ENCODE data around the gene SHC4. TPM values are rescaled to one million over a fixed set of nuclear protein-coding genes. Genes with fewer than 3 reads are reported as not detected.

The SHC4 gene
- total and polyA plus RNA-seq, 2 of the 8 experiments (the other 6 are each of a cell fraction or from before 2014, with no cell fraction given) = 0.15 to 0.30 TPM

DNA sequence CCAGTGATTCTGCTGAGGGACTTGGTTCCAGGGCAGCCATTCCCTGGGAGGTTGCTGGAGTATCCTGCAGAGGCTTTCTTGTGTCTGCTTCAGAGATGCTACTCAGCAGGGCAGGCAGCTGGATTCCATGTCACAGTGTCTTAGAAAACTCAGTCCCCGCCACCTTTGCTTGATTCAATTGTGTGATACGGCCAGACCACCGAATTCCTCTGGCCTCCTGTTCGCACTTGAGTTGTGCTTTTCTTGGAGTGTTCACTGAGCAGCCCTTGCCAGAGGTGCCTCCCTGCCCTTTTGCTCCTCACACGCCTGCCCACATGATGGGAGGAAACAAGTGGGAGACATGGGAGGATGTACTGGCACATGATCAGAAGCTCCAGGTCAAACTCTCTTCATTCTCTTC is 19.6 kb upstream of the SHC4 start:
- no peaks in the 10 kb centered on the region for H4K20me1 ChIP-seq (replicated peaks in 1 of 2; ENCODE audit: control insufficient read depth in 1 of 2, insufficient read depth in 2 of 2, low read length in 2 of 2)
- no peak overlapping the region for H2AFZ ChIP-seq (ENCODE audit: low read length)
- H3K4me1 ChIP-seq (replicated peaks in 1 of 4; ENCODE audit: control insufficient read depth in 3 of 4, insufficient read depth in 4 of 4, low read length in 3 of 4) = no peaks in the 10 kb centered on the region
- H3K14ac ChIP-seq (ENCODE audit: insufficient read length) = no peak overlapping the region
- H3K36me3 ChIP-seq (ENCODE audit: control insufficient read depth in 2 of 4, insufficient read depth in 4 of 4, low read length in 3 of 4) = no peaks in the 10 kb centered on the region
- no peak overlapping the region for H3K9ac ChIP-seq (replicated peaks in 1 of 4; ENCODE audit: extremely low read depth in 1 of 4, low read depth in 3 of 4, low read length in 3 of 4)
- H3K79me2 ChIP-seq (ENCODE audit: control insufficient read depth in 1 of 2, insufficient read depth in 2 of 2, low read length in 2 of 2) = no peaks in the 10 kb centered on the region
- no peaks in the 10 kb centered on the region for H3K23me2 ChIP-seq (ENCODE audit: low read depth, low read length)
- H2BK12ac ChIP-seq (ENCODE audit: low read depth, low read length) = no peak overlapping the region
- H2BK120ac ChIP-seq (replicated peaks; ENCODE audit: low read depth, low read length) = no peak overlapping the region
- ChIA-PET CTCF (ENCODE audit: partially characterized antibody) (interaction anchor here (0.6 to 1.3 kb wide), 3 partner anchors 9 to 162 kb away, joined by 4 read pairs; no protein-coding TSS in a partner anchor), POLR2A (ENCODE audit: partially characterized antibody) (no interaction called here)
- H4K5ac ChIP-seq (ENCODE audit: insufficient read length, low read depth, low read length) = no peak overlapping the region
- WGBS, 2 experiments (ENCODE audit: extremely low coverage in 1 of 2, insufficient coverage in 1 of 2, insufficient read length in 1 of 2, insufficient replicate concordance in 2 of 2, low coverage in 1 of 2, low lambda C conversion rate in 2 of 2, missing lambda C conversion rate in 1 of 2) = 85% methylated on average over 5 of the region's 5 CpGs; no CpG with 5 or more reads in 1 of the 2 experiments
- no peak for DNase-seq (ENCODE audit: low read depth in 1 of 2, low spot score in 2 of 2)
- H3K27me3 ChIP-seq (replicated peaks in 1 of 4; ENCODE audit: control insufficient read depth in 3 of 4, extremely low read depth in 1 of 4, insufficient read depth in 3 of 4, low read length in 3 of 4) = no peaks in the 10 kb centered on the region
- H4K8ac ChIP-seq (ENCODE audit: extremely low read depth, insufficient read depth, low read length) = no peak overlapping the region
- H4K91ac ChIP-seq (replicated peaks; ENCODE audit: insufficient read length, low read length) = no peak overlapping the region
- no peak overlapping the region for H2BK20ac ChIP-seq (ENCODE audit: low read length)
- no peak overlapping the region for H2AK5ac ChIP-seq (ENCODE audit: low read depth, low read length)
- no peak overlapping the region for H3K27ac ChIP-seq (ENCODE audit: low read depth, low read length)
- no peaks in the 10 kb centered on the region for H3K79me1 ChIP-seq (ENCODE audit: low read depth, low read length)
- TF ChIP-seq POU5F1 (IDR thresholded peaks at IDR 0.05; ENCODE audit: low read depth, low read length) = no peak
- TF ChIP-seq RNF2 (IDR thresholded peaks at IDR 0.05; ENCODE audit: borderline replicate concordance, low read depth, low read length, missing control alignments, poor library complexity, severe bottlenecking) = no peak
- no peak for TF ChIP-seq TEAD4 (IDR thresholded peaks at IDR 0.05; ENCODE audit: low read depth, low read length)
- no peak for TF ChIP-seq PHF8 (conservative IDR thresholded peaks at IDR 0.05; ENCODE audit: low read depth, low read length)
- no peak for TF ChIP-seq GTF2F1 (IDR thresholded peaks at IDR 0.05; ENCODE audit: borderline replicate concordance, low read depth, low read length)
- TF ChIP-seq E2F6 (IDR thresholded peaks at IDR 0.05) = no peak
- no peak for TF ChIP-seq SIRT6 (IDR thresholded peaks at IDR 0.05; ENCODE audit: low read length)
- TF ChIP-seq CBX5 (IDR thresholded peaks at IDR 0.05; ENCODE audit: low read depth, low read length) = no peak
- no peak for TF ChIP-seq BRCA1 (IDR thresholded peaks at IDR 0.05; ENCODE audit: low read depth, low read length)
- TF ChIP-seq HDAC6 (IDR thresholded peaks at IDR 0.05; ENCODE audit: low read depth, low read length) = no peak
- TF ChIP-seq TAF7 (optimal IDR thresholded peaks at IDR 0.05; ENCODE audit: borderline replicate concordance, low read depth, low read length) = no peak
- no peak for TF ChIP-seq ATF3 (IDR thresholded peaks at IDR 0.05; ENCODE audit: insufficient read depth, low read depth, low read length)
- H3K18ac ChIP-seq (ENCODE audit: extremely low read depth, low read length) = no peak overlapping the region
- no peak overlapping the region for H3K23ac ChIP-seq (ENCODE audit: insufficient read length)
- no peak overlapping the region for H3K4me2 ChIP-seq (ENCODE audit: insufficient read depth in 1 of 2, low read depth in 2 of 2, low read length in 2 of 2)
- no peak overlapping the region for H3K4me3 ChIP-seq (ENCODE audit: extremely low read depth in 1 of 4, insufficient read depth in 2 of 4, low read depth in 3 of 4, low read length in 4 of 4)
- no peak for FAIRE-seq
- H3K9me3 ChIP-seq (ENCODE audit: insufficient read depth in 2 of 2, low read depth in 1 of 2, low read length in 1 of 2) = no peaks in the 10 kb centered on the region
- no peak overlapping the region for H3K4ac ChIP-seq (replicated peaks; ENCODE audit: insufficient read length, low read depth, low read length)
- H2BK15ac ChIP-seq (ENCODE audit: low read length) = no peak overlapping the region
- H2BK5ac ChIP-seq (ENCODE audit: low read depth, low read length) = no peak overlapping the region
- no peak overlapping the region for H3K56ac ChIP-seq (replicated peaks; ENCODE audit: insufficient read length, low read depth, low read length)
